Colonic mucosa (tissue), 4 donors: ENCODE data around the gene BRD4. TPM values are rescaled to one million over a fixed set of nuclear protein-coding genes. Genes with fewer than 3 reads are reported as not detected.
A peak's percentile ranks its signal among the peaks of the same experiment; 100 is the strongest.

Source experiments
- DNase-seq: peaks from one replicate; pipeline ENCODE4 v3.0.0-alpha.2; 2020
- H3K27ac ChIP-seq: fragments of 200-600 bp; one replicate; pipeline ENCODE4 v1.8.0; 2021
- H3K27me3 ChIP-seq: fragments of 200-600 bp; one replicate; pipeline ENCODE4 v1.8.0; 2021
- H3K36me3 ChIP-seq: fragments of 200-600 bp; one replicate; pipeline ENCODE4 v1.8.0; 2021
- H3K4me1 ChIP-seq: fragments of 200-600 bp; one replicate; pipeline ENCODE4 v1.8.0; 2021; ENCODE audit warnings: mild to moderate bottlenecking
- H3K4me3 ChIP-seq: fragments of 200-600 bp; one replicate; pipeline ENCODE4 v1.8.0; 2021
- H3K9ac ChIP-seq, 2 donors: one replicate each; pipeline ENCODE4 v1.7.0; 2013; ENCODE audit warnings: control low read depth in 2 of 2, low read depth in 2 of 2, low read length in 2 of 2
- H3K9me3 ChIP-seq: fragments of 200-600 bp; one replicate; pipeline ENCODE4 v1.8.0; 2021
- CTCF ChIP-seq: fragments of 200-600 bp; IDR thresholded peaks from one replicate; pipeline ENCODE4 v1.8.0; 2022; ENCODE audit warnings: antibody characterized with exemption, mild to moderate bottlenecking
- intact Hi-C: fragments of 100-400 bp; cut with DNase I; formaldehyde crosslinking; loops from one replicate; pipeline ENCODE4 v1.14.1; 2022
- total RNA-seq, 2 donors: library from RNA; stranded (reverse); fragmentation: NEBNext Ultra II Directional in 1 of 2; extraction: Animal tissue kit (Norgen Biotek cat#: 25700) in 1 of 2; gene quantifications; one replicate each; pipeline ENCODE4 v1.2.1, GENCODE V29; 2021
- donor health status: healthy.
- donor health status: DM: no; HTN: no; CAD: no.
- donor health status: DM: no; HTN: no; CAD: no.

The BRD4 gene
- total RNA-seq, 2 donors from 2014 or later, result 67.2 to 82.7 TPM

GRCh38 chr19:15298847-15299567 is 33.3 kb downstream of the BRD4 start:
- no peaks in the 10 kb centered on the region for H3K9me3 ChIP-seq
- H3K36me3 ChIP-seq, result no peaks in the 10 kb centered on the region
- intact Hi-C loops, result no loop called here
- TF ChIP-seq CTCF, result no peak
- no peaks in the 10 kb centered on the region for H3K27me3 ChIP-seq
- DNase-seq, result no peak
- no peak overlapping the region for H3K4me3 ChIP-seq
- peaks cover 34% of the 10 kb centered on the region for H3K4me1 ChIP-seq
- no peak overlapping the region for H3K9ac ChIP-seq
- no peak overlapping the region for H3K27ac ChIP-seq

GRCh38 chr19:15297416-15298224 is 34.7 kb downstream of the BRD4 start:
- DNase-seq, result peak; percentile 39
- no peak overlapping the region for H3K27ac ChIP-seq
- H3K9ac ChIP-seq, result no peak overlapping the region
- no peaks in the 10 kb centered on the region for H3K36me3 ChIP-seq
- TF ChIP-seq CTCF, result no peak
- intact Hi-C loops, result no loop called here
- no peak overlapping the region for H3K4me3 ChIP-seq
- H3K9me3 ChIP-seq, result no peaks in the 10 kb centered on the region
- H3K4me1 ChIP-seq, result peaks cover 25% of the 10 kb centered on the region
- H3K27me3 ChIP-seq, result no peaks in the 10 kb centered on the region

- TF ChIP-seq CTCF, result no peak
- H3K9me3 ChIP-seq, result no peaks in the 10 kb centered on the region
- H3K4me1 ChIP-seq, result peaks cover 22% of the 10 kb centered on the region
- H3K27me3 ChIP-seq, result no peaks in the 10 kb centered on the region
- H3K36me3 ChIP-seq, result no peaks in the 10 kb centered on the region
- no peak for DNase-seq
- H3K9ac ChIP-seq, result no peak overlapping the region
- intact Hi-C loops, result no loop called here
- no peak overlapping the region for H3K4me3 ChIP-seq
- H3K27ac ChIP-seq, result no peak overlapping the region
Observed at GRCh38 chr19:15296841-15297415, 35.4 kb downstream of the BRD4 start.

GRCh38 chr19:15296353-15296752 is 36.0 kb downstream of the BRD4 start:
- no peaks in the 10 kb centered on the region for H3K9me3 ChIP-seq
- no peaks in the 10 kb centered on the region for H3K36me3 ChIP-seq
- no peak for DNase-seq
- no peak for TF ChIP-seq CTCF
- intact Hi-C loops, result no loop called here
- H3K4me3 ChIP-seq, result no peak overlapping the region
- H3K9ac ChIP-seq, result no peak overlapping the region
- H3K4me1 ChIP-seq, result peaks cover 22% of the 10 kb centered on the region
- no peak overlapping the region for H3K27ac ChIP-seq
- H3K27me3 ChIP-seq, result no peaks in the 10 kb centered on the region

GRCh38 chr19:15294561-15294990 is 37.8 kb downstream of the BRD4 start:
- Histone ChIP-seq H3K4me1 (peaks cover 22% of the 10 kb centered on the region), H3K27me3 (no peaks in the 10 kb centered on the region)

More at GRCh38 chr19:15294561-15294990, 37.8 kb downstream of the BRD4 start:
- intact Hi-C loops, result no loop called here
- no peak overlapping the region for H3K4me3 ChIP-seq
- no peaks in the 10 kb centered on the region for H3K36me3 ChIP-seq
- H3K9me3 ChIP-seq, result no peaks in the 10 kb centered on the region
- H3K27ac ChIP-seq, result no peak overlapping the region
- no peak for TF ChIP-seq CTCF
- peak overlapping the region in 1 of 2 donors; percentile 15 for H3K9ac ChIP-seq
- DNase-seq, result no peak
